GM12873 (cell line): ENCODE results near the gene LNPEP.
A peak's percentile ranks its signal among the peaks of the same experiment; 100 is the strongest.

ENCODE experiments used
- TF ChIP-seq, protein P1 (sequence below): IDR thresholded peaks from 2 replicates; pipeline ENCODE4 v1.5.1; 2012; ENCODE audit warnings: low read depth, mild to moderate bottlenecking, moderate library complexity, low read length, control low read depth; ENCODE audit not compliant: insufficient read depth; ENCODE audit errors: missing control alignments

LNPEP gene

DNA sequence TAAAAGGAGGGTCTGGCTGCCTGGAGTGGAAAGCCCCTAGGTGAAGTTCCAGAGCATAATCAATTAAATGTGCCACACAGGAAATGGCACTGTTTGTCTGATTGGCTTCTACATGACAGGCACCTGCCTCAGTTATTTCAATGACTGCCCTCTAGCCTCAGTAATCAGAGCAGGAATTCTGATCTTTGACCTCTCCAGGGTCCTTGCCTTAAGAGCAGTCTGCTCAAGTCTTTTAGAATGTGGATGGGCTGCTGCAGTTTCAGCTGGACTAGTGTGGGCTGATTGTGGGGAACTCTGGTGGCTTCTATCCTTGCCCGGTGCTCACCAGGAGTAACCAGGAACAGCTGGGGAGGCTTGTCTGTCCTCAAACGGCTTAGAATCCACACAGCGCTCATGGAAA, 107.6 kb downstream of the LNPEP start:
- TF ChIP-seq, protein P1, sequence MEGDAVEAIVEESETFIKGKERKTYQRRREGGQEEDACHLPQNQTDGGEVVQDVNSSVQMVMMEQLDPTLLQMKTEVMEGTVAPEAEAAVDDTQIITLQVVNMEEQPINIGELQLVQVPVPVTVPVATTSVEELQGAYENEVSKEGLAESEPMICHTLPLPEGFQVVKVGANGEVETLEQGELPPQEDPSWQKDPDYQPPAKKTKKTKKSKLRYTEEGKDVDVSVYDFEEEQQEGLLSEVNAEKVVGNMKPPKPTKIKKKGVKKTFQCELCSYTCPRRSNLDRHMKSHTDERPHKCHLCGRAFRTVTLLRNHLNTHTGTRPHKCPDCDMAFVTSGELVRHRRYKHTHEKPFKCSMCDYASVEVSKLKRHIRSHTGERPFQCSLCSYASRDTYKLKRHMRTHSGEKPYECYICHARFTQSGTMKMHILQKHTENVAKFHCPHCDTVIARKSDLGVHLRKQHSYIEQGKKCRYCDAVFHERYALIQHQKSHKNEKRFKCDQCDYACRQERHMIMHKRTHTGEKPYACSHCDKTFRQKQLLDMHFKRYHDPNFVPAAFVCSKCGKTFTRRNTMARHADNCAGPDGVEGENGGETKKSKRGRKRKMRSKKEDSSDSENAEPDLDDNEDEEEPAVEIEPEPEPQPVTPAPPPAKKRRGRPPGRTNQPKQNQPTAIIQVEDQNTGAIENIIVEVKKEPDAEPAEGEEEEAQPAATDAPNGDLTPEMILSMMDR, result no peak

DNA sequence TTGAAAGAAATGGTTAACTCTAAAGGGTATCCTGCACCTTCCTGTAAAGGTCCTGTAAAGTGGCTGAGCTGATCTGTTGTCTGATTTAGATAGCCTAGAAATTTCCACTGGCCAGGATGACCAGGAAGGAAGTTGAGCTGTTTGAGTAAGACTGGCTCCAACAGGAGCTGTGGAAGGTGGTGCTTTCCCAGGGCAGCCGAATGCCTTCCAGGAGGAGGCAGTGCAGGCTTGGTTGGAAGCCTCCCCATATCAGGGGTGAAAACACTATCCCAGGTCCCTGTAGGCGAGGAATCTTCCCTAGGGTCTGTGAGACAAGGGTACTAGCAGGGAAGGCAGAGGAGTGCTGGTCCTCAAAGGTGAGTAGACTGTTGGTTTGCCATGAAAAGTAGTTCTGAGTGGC, 108.2 kb downstream of the LNPEP start:
- TF ChIP-seq, protein P1, result peak; percentile 36

DNA sequence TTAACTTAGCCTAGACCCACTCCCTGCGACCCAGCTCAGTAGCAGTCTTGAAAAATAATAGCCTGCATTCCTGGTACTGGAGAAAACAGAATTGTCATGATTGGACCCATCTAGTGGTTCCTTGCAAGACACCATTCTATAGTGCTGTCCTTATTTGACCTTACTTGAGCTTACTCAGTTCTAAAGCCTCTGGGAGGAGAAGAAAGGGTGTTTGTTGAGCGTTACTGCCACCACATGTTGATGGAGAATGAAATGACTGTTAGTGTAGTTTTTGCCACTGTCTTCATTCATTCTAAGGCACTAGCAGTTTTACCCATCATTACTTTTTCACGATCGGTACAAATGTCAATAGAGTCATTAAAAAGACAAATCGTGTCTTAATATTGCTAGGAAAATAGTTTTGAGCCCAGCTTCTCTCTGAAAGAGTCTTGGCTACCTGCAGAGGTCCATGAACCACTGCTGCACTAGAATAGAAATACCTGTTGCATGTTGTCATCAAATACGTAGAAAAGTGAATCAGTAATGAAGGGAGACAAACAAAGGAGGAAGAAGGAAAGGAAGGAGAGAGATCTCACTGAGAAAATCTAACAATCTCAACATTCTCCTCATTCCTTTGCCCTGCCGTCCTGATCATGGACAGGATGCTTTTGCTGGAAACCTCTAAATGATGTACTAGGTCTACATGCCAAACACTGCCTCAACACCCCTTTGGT, 110.5 kb downstream of the LNPEP start:
- TF ChIP-seq, protein P1, result peak; percentile 8

DNA sequence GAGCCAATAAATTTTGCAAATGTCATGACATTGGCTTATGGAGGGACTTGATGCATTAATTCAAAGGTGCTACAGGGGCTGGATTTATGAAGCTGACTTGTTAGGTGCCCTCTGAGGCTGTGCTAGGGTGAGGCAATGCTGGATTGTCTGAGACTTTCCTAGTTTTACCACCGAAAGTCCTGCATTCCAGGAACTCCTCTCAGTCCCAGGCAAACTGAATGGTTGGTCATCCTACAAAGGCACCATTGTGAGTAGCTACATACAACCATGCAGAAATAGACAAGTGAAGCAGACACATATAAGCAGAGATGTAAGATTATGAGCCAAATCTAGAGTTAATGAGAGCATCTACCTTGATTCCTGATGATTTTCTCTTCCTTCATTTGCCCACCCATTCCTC, 111.2 kb downstream of the LNPEP start:
- TF ChIP-seq, protein P1, result no peak

DNA sequence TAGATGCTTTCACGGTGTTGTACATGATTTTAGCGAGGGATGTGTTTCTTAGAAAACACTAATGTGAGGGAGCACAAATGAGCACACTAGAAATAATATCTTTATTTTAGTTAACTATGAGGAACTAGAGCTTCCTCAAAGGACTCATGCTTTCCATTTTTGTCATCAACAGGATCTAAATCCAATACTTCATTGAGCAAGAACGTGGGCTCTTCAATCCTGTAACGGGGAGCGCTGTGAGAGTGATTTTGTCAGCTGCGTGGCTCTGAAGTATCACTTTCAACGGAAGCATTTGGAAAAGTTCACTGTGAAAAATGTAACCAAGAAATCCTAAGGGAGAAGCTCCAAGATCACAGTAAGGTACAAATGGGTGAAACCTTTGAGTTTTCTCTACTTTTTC, 113.3 kb downstream of the LNPEP start:
- TF ChIP-seq, protein P1, result no peak

DNA sequence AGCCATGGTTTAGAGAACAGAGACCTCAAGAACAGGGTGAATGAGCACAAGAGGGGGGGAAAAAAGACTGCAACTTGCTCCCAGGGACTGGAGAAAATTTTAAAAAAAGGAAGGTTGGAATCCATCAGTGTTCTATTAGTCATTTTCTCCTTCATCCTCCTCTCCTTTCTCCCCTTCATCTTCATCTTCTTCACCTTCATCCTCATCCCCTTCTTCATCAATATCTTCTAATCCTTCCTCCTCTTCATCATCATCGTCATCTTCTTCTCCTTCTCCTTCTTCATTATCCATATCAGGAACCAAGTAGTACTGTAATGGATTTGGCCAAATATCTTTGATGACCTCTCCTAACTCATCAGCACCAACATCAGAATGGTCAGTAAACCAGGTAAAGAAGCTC, 120.4 kb downstream of the LNPEP start:
- TF ChIP-seq, protein P1, result no peak

DNA sequence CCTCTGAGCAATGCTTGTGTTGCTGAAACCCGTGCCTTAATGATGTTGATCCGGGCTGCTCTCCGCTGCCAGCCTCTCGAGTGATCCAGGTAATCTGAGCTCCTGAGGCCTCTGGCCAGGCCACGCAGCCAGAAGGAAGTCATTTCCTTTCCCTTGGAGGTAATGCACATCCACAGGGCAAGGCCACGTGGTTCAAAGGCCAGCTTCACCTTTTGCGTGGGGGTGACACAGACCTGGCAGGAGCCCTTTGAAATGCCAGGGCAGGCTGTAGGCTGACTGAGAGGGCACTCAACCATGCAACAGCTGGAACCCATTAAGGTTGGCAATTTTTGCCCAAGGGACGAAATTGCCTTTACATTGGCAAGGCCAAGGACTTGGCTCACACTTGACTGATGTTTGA, 126.2 kb downstream of the LNPEP start:
- TF ChIP-seq, protein P1, result no peak
